Measurements from ENCODE around the gene SLC4A9.

SLC4A9 gene

GRCh38 chr5:140344683-140345423 lies 15.1 kb upstream of the SLC4A9 start:
- peak overlapping the region; percentile 13; the same call in 1 of the 2 replicates for H3K4me3 ChIP-seq (ENCODE audit: low read depth, low read length)
- ChIA-PET POLR2A (interaction anchor here (0.7 to 4.2 kb wide), 15 partner anchors 8 to 231 kb away, joined by 3 to 130 read pairs (median 8); partner anchors contain the start of genes CYSTM1, PFDN1 and PURA), CTCF (interaction anchor here (0.5 to 17.1 kb wide), 19 partner anchors 8 to 199 kb away, joined by 3 to 660 read pairs (median 9); partner anchors contain the start of genes PFDN1 and SLC4A9)
- TF ChIP-seq PRDM1 (tag by site-specific recombination; IDR thresholded peaks at IDR 0.05), result peak; percentile 66; the same call in 1 of the 2 replicates
- peak; percentile 31; the same call in 1 of the 2 replicates for TF ChIP-seq ZSCAN16 (tag by site-specific recombination; IDR thresholded peaks at IDR 0.05)
- no peak for TF ChIP-seq ZNF354C (tag by site-specific recombination; IDR thresholded peaks at IDR 0.05; ENCODE audit: borderline replicate concordance, low read depth)
- peak; percentile 45 for TF ChIP-seq ZNF600 (tag by site-specific recombination; IDR thresholded peaks at IDR 0.05)
- 0 out of 2 replicates have a peak, but pooled peaks have one; percentile 43 for TF ChIP-seq HIC1 (tag by site-specific recombination; IDR thresholded peaks at IDR 0.05)
- no peak for TF ChIP-seq ZBTB17 (tag by site-specific recombination; IDR thresholded peaks at IDR 0.05)
- TF ChIP-seq CTCF (tag by site-specific recombination; IDR thresholded peaks at IDR 0.05), result 0 out of 2 replicates have a peak, but pooled peaks have one; percentile 14
- no peak for TF ChIP-seq ZNF19 (tag by site-specific recombination; IDR thresholded peaks at IDR 0.05; ENCODE audit: low read depth)
- TF ChIP-seq KLF1 (tag by site-specific recombination; IDR thresholded peaks at IDR 0.05), result peak; percentile 53; the same call in 1 of the 2 replicates
- TF ChIP-seq ZBTB26 (tag by site-specific recombination; optimal IDR thresholded peaks at IDR 0.05), result peak; percentile 6
- TF ChIP-seq ZNF366 (tag by site-specific recombination; conservative IDR thresholded peaks at IDR 0.05), result 0 out of 2 replicates have a peak, but pooled peaks have one; percentile 33
- TF ChIP-seq OSR2 (tag by site-specific recombination; IDR thresholded peaks at IDR 0.05), result 0 out of 2 replicates have a peak, but pooled peaks have one; percentile 20
- no peak for TF ChIP-seq ZNF335 (tag by site-specific recombination; conservative IDR thresholded peaks at IDR 0.05)
- TF ChIP-seq ZBTB20 (tag by site-specific recombination; IDR thresholded peaks at IDR 0.05), result peak; percentile 57
- TF ChIP-seq ZNF266 (tag by site-specific recombination; IDR thresholded peaks at IDR 0.05; ENCODE audit: low read depth), result no peak
- TF ChIP-seq GLIS1 (tag by site-specific recombination; IDR thresholded peaks at IDR 0.05), result peak; percentile 74
- TF ChIP-seq ZNF629 (tag by site-specific recombination; IDR thresholded peaks at IDR 0.05), result 0 out of 2 replicates have a peak, but pooled peaks have one; percentile 19
- peak; percentile 91 for TF ChIP-seq ZFHX2 (tag by site-specific recombination; conservative IDR thresholded peaks at IDR 0.05)
- peak; percentile 53; the same call in 1 of the 2 replicates for TF ChIP-seq SCRT2 (tag by site-specific recombination; IDR thresholded peaks at IDR 0.05)
- peak; percentile 1; the same call in 1 of the 2 replicates for TF ChIP-seq IKZF3 (tag by site-specific recombination; IDR thresholded peaks at IDR 0.05)
- TF ChIP-seq KLF9 (tag by site-specific recombination; IDR thresholded peaks at IDR 0.05; ENCODE audit: low read depth), result 0 out of 2 replicates have a peak, but pooled peaks have one; percentile 21
- TF ChIP-seq ZNF561 (tag by site-specific recombination; IDR thresholded peaks at IDR 0.05; ENCODE audit: borderline replicate concordance), result no peak
- 0 out of 2 replicates have a peak, but pooled peaks have one; percentile 10 for TF ChIP-seq ZNF341 (tag by site-specific recombination; IDR thresholded peaks at IDR 0.05; ENCODE audit: low read depth)
- TF ChIP-seq REPIN1 (tag by site-specific recombination; IDR thresholded peaks at IDR 0.05; ENCODE audit: low read depth), result no peak
- no peak for TF ChIP-seq ZNF704 (tag by site-specific recombination; IDR thresholded peaks at IDR 0.05)
- no peak for TF ChIP-seq BCL11A (tag by site-specific recombination; IDR thresholded peaks at IDR 0.05; ENCODE audit: low read depth)
- peak; percentile 26; the same call in 1 of the 2 replicates for TF ChIP-seq KLF17 (tag by site-specific recombination; IDR thresholded peaks at IDR 0.05)
- TF ChIP-seq GLIS2 (tag by site-specific recombination; IDR thresholded peaks at IDR 0.05), result peak; percentile 80
- TF ChIP-seq EGR2 (tag by site-specific recombination; IDR thresholded peaks at IDR 0.05; ENCODE audit: low read depth), result peak; percentile 84
- no peak overlapping the region for H3K27ac ChIP-seq (ENCODE audit: extremely low read depth, low read depth, low read length)
- H3K4me1 ChIP-seq (ENCODE audit: control insufficient read depth, insufficient read depth, low read length), result no peaks in the 10 kb centered on the region
- peaks cover 0 to 19% of the 10 kb centered on the region in 2 experiments; a peak in 1 of 3 replicates for H3K36me3 ChIP-seq (ENCODE audit: control insufficient read depth in 2 of 2, insufficient read depth in 1 of 2, low read length in 2 of 2)
- no peaks in the 10 kb centered on the region for H3K9me3 ChIP-seq (ENCODE audit: control insufficient read depth, insufficient read depth, low read depth, low read length)
